Esophagus muscularis mucosa (tissue), 4 donors: ENCODE data around the gene CYLD.

Source experiments
- EP300 ChIP-seq: sonication (generic); formaldehyde crosslinking; IDR thresholded peaks from one replicate; pipeline ENCODE4 v1.6.1; 2017; ENCODE audit warnings: antibody characterized with exemption
- POLR2A ChIP-seq: fragments of 450-650 bp; IDR thresholded peaks from one replicate; pipeline ENCODE4 v1.6.1; 2017; ENCODE audit warnings: antibody characterized with exemption, moderate library complexity, mild to moderate bottlenecking, low read depth
- TF ChIP-seq, protein P1 (sequence below), 3 experiments: fragments of 200-600 bp in 2 of 3; fragments of 450-650 bp in 1 of 3; sonication (generic) in 2 of 3; IDR thresholded peaks; one replicate each; pipeline ENCODE4 v1.5.1; 2017 to 2019; ENCODE audit warnings: antibody characterized with exemption in 3 of 3, mild to moderate bottlenecking in 2 of 3, moderate library complexity in 1 of 3

DNA sequence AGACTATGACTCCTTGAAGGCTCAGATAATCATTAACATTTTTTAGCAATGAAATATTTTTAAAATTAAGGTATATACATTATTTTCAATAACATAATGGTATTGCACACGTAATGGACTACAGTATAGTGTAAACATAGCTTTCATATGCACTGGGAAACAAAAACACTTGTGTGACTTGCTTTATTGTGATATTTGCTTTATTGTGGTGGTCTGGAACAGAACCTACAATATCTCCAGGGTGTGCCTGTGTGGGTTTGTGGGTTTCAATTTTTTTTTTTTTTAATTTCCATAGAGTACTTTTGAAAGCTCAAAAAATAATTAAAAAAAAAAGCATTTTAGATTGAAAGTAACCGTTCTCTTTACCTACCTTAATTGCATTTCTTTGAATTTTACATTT, 25.3 kb downstream of the CYLD start:
- TF ChIP-seq, protein P1, sequence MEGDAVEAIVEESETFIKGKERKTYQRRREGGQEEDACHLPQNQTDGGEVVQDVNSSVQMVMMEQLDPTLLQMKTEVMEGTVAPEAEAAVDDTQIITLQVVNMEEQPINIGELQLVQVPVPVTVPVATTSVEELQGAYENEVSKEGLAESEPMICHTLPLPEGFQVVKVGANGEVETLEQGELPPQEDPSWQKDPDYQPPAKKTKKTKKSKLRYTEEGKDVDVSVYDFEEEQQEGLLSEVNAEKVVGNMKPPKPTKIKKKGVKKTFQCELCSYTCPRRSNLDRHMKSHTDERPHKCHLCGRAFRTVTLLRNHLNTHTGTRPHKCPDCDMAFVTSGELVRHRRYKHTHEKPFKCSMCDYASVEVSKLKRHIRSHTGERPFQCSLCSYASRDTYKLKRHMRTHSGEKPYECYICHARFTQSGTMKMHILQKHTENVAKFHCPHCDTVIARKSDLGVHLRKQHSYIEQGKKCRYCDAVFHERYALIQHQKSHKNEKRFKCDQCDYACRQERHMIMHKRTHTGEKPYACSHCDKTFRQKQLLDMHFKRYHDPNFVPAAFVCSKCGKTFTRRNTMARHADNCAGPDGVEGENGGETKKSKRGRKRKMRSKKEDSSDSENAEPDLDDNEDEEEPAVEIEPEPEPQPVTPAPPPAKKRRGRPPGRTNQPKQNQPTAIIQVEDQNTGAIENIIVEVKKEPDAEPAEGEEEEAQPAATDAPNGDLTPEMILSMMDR (IDR thresholded peaks at IDR 0.05): no peak
- no peak for TF ChIP-seq EP300
- TF ChIP-seq POLR2A: no peak
